Measurements from ENCODE around the gene VSIG10.
"Not testable (repeated sequence)": the region's sequence is repeated elsewhere in the genome, so short reads cannot be mapped to it uniquely, and the experiment has no call there.

The VSIG10 gene

GRCh38 chr12:118136559-118137003, 32.8 kb upstream of the VSIG10 start:
- peak overlapping the region; percentile 79 for H3K27ac ChIP-seq (ENCODE audit: low read depth, low read length)
- peaks cover 1 to 49% (median 32%) of the 10 kb centered on the region in 5 donors for H3K4me1 ChIP-seq (ENCODE audit: control insufficient read depth in 5 of 5, insufficient read depth in 5 of 5, low read length in 5 of 5)
- H3K27me3 ChIP-seq (ENCODE audit: control insufficient read depth in 5 of 5, insufficient read depth in 4 of 5, low read length in 5 of 5): no peaks in the 10 kb centered on the region
- peaks cover 6 to 36% (median 23%) of the 10 kb centered on the region in 5 donors for H3K36me3 ChIP-seq (ENCODE audit: control insufficient read depth in 5 of 5, insufficient read depth in 5 of 5, low read length in 5 of 5)
- H3K9me3 ChIP-seq (ENCODE audit: control insufficient read depth in 5 of 5, low read length in 5 of 5): no peaks in the 10 kb centered on the region
- H3K4me3 ChIP-seq (ENCODE audit: low read depth in 1 of 5, low read length in 5 of 5): peak overlapping the region; percentile 79 to 94 (median 89)
- peak overlapping the region; percentile 84 to 98 (median 95) for H3K9ac ChIP-seq (ENCODE audit: low read length in 5 of 5)

- H3K4me3 ChIP-seq (ENCODE audit: low read depth in 1 of 5, low read length in 5 of 5): peak within 1 kb of the TSS; percentile 79 to 94 (median 89)
- H3K9ac ChIP-seq (ENCODE audit: low read length in 5 of 5): peak within 1 kb of the TSS; percentile 84 to 98 (median 95)
- H3K36me3 ChIP-seq (ENCODE audit: control insufficient read depth in 5 of 5, insufficient read depth in 5 of 5, low read length in 5 of 5): peaks cover 6 to 30% (median 19%) of the 10 kb centered on the region in 5 donors
- H3K4me1 ChIP-seq (ENCODE audit: control insufficient read depth in 5 of 5, insufficient read depth in 5 of 5, low read length in 5 of 5): peaks cover 1 to 49% (median 32%) of the 10 kb centered on the region in 5 donors
- H3K27ac ChIP-seq (ENCODE audit: low read depth, low read length): peak within 1 kb of the TSS; percentile 79
- no peaks in the 10 kb centered on the region for H3K9me3 ChIP-seq (ENCODE audit: control insufficient read depth in 5 of 5, low read length in 5 of 5)
- H3K27me3 ChIP-seq (ENCODE audit: control insufficient read depth in 5 of 5, insufficient read depth in 4 of 5, low read length in 5 of 5): no peaks in the 10 kb centered on the region
These were observed 32.2 kb upstream of the VSIG10 start, which contains the start of gene PEBP1 for GRCh38 chr12:118135788-118136558. TSS of gene PEBP1 (plus strand) at chr12:118136124. CDS start at chr12:118136210, 86 bp downstream.

GRCh38 chr12:118129436-118129835, 25.6 kb upstream of the VSIG10 start:
- not testable (repeated sequence) for H3K27ac ChIP-seq (ENCODE audit: low read depth, low read length); H3K9me3 ChIP-seq (ENCODE audit: control insufficient read depth in 5 of 5, low read length in 5 of 5); H3K27me3 ChIP-seq (ENCODE audit: control insufficient read depth in 5 of 5, insufficient read depth in 4 of 5, low read length in 5 of 5); H3K36me3 ChIP-seq (ENCODE audit: control insufficient read depth in 5 of 5, insufficient read depth in 5 of 5, low read length in 5 of 5); H3K4me3 ChIP-seq (ENCODE audit: low read depth in 1 of 5, low read length in 5 of 5); H3K9ac ChIP-seq (ENCODE audit: low read length in 5 of 5)
- H3K4me1 ChIP-seq (ENCODE audit: control insufficient read depth in 5 of 5, insufficient read depth in 5 of 5, low read length in 5 of 5): peaks cover 0 to 11% (median 6%) of the 10 kb centered on the region in 5 donors

GRCh38 chr12:118127867-118128266, 24.1 kb upstream of the VSIG10 start:
- Histone ChIP-seq H3K36me3 (ENCODE audit: control insufficient read depth in 5 of 5, insufficient read depth in 5 of 5, low read length in 5 of 5) (no peaks in the 10 kb centered on the region), H3K9ac (ENCODE audit: low read length in 5 of 5) (no peak overlapping the region), H3K4me3 (ENCODE audit: low read depth in 1 of 5, low read length in 5 of 5) (no peak overlapping the region), H3K4me1 (ENCODE audit: control insufficient read depth in 5 of 5, insufficient read depth in 5 of 5, low read length in 5 of 5) (peaks cover 0 to 11% (median 6%) of the 10 kb centered on the region in 5 donors), H3K27ac (ENCODE audit: low read depth, low read length) (no peak overlapping the region), H3K27me3 (ENCODE audit: control insufficient read depth in 5 of 5, insufficient read depth in 4 of 5, low read length in 5 of 5) (no peaks in the 10 kb centered on the region), H3K9me3 (ENCODE audit: control insufficient read depth in 5 of 5, low read length in 5 of 5) (no peaks in the 10 kb centered on the region)

- no peaks in the 10 kb centered on the region for H3K27me3 ChIP-seq (ENCODE audit: control insufficient read depth in 5 of 5, insufficient read depth in 4 of 5, low read length in 5 of 5)
- peaks cover 0 to under 1% (median 0%) of the 10 kb centered on the region in 5 donors for H3K4me1 ChIP-seq (ENCODE audit: control insufficient read depth in 5 of 5, insufficient read depth in 5 of 5, low read length in 5 of 5)
- no peaks in the 10 kb centered on the region for H3K36me3 ChIP-seq (ENCODE audit: control insufficient read depth in 5 of 5, insufficient read depth in 5 of 5, low read length in 5 of 5)
- no peak overlapping the region for H3K9ac ChIP-seq (ENCODE audit: low read length in 5 of 5)
- no peak overlapping the region for H3K27ac ChIP-seq (ENCODE audit: low read depth, low read length)
- H3K4me3 ChIP-seq (ENCODE audit: low read depth in 1 of 5, low read length in 5 of 5): no peak overlapping the region
- no peaks in the 10 kb centered on the region for H3K9me3 ChIP-seq (ENCODE audit: control insufficient read depth in 5 of 5, low read length in 5 of 5)
These were observed 22.4 kb upstream of the VSIG10 start for GRCh38 chr12:118126119-118126757.

- Histone ChIP-seq H3K4me1 (ENCODE audit: control insufficient read depth in 5 of 5, insufficient read depth in 5 of 5, low read length in 5 of 5) (peaks cover 0 to 3% (median 3%) of the 10 kb centered on the region in 5 donors), H3K4me3 (ENCODE audit: low read depth in 1 of 5, low read length in 5 of 5) (no peak overlapping the region), H3K27ac (ENCODE audit: low read depth, low read length) (no peak overlapping the region), H3K9ac (ENCODE audit: low read length in 5 of 5) (no peak overlapping the region), H3K36me3 (ENCODE audit: control insufficient read depth in 5 of 5, insufficient read depth in 5 of 5, low read length in 5 of 5) (no peaks in the 10 kb centered on the region), H3K27me3 (ENCODE audit: control insufficient read depth in 5 of 5, insufficient read depth in 4 of 5, low read length in 5 of 5) (no peaks in the 10 kb centered on the region), H3K9me3 (ENCODE audit: control insufficient read depth in 5 of 5, low read length in 5 of 5) (no peaks in the 10 kb centered on the region)
These were observed 21.9 kb upstream of the VSIG10 start for GRCh38 chr12:118125743-118126118.

- Histone ChIP-seq H3K27me3 (ENCODE audit: control insufficient read depth in 5 of 5, insufficient read depth in 4 of 5, low read length in 5 of 5) (no peaks in the 10 kb centered on the region), H3K4me3 (ENCODE audit: low read depth in 1 of 5, low read length in 5 of 5) (no peak overlapping the region), H3K27ac (ENCODE audit: low read depth, low read length) (no peak overlapping the region), H3K9ac (ENCODE audit: low read length in 5 of 5) (no peak overlapping the region), H3K36me3 (ENCODE audit: control insufficient read depth in 5 of 5, insufficient read depth in 5 of 5, low read length in 5 of 5) (no peaks in the 10 kb centered on the region), H3K4me1 (ENCODE audit: control insufficient read depth in 5 of 5, insufficient read depth in 5 of 5, low read length in 5 of 5) (peaks cover 0 to 6% (median 3%) of the 10 kb centered on the region in 5 donors), H3K9me3 (ENCODE audit: control insufficient read depth in 5 of 5, low read length in 5 of 5) (no peaks in the 10 kb centered on the region)
These were observed 20.6 kb upstream of the VSIG10 start for GRCh38 chr12:118124333-118124874.

- no peak overlapping the region for H3K27ac ChIP-seq (ENCODE audit: low read depth, low read length)
- no peak overlapping the region for H3K9ac ChIP-seq (ENCODE audit: low read length in 5 of 5)
These were observed 18.5 kb upstream of the VSIG10 start for GRCh38 chr12:118122264-118122663.

GRCh38 chr12:118120579-118121363, 17.0 kb upstream of the VSIG10 start:
- Histone ChIP-seq H3K9ac (ENCODE audit: low read length in 5 of 5) (no peak overlapping the region), H3K27ac (ENCODE audit: low read depth, low read length) (no peak overlapping the region), H3K4me1 (ENCODE audit: control insufficient read depth in 5 of 5, insufficient read depth in 5 of 5, low read length in 5 of 5) (peaks cover 0 to 6% (median 3%) of the 10 kb centered on the region in 5 donors), H3K9me3 (ENCODE audit: control insufficient read depth in 5 of 5, low read length in 5 of 5) (no peaks in the 10 kb centered on the region), H3K36me3 (ENCODE audit: control insufficient read depth in 5 of 5, insufficient read depth in 5 of 5, low read length in 5 of 5) (peaks cover 0 to 4% (median 0%) of the 10 kb centered on the region in 5 donors), H3K27me3 (ENCODE audit: control insufficient read depth in 5 of 5, insufficient read depth in 4 of 5, low read length in 5 of 5) (no peaks in the 10 kb centered on the region), H3K4me3 (ENCODE audit: low read depth in 1 of 5, low read length in 5 of 5) (no peak overlapping the region)

More at GRCh38 chr12:118122264-118122663, 18.5 kb upstream of the VSIG10 start:
- Histone ChIP-seq H3K9me3 (ENCODE audit: control insufficient read depth in 5 of 5, low read length in 5 of 5) (no peaks in the 10 kb centered on the region), H3K36me3 (ENCODE audit: control insufficient read depth in 5 of 5, insufficient read depth in 5 of 5, low read length in 5 of 5) (no peaks in the 10 kb centered on the region), H3K27me3 (ENCODE audit: control insufficient read depth in 5 of 5, insufficient read depth in 4 of 5, low read length in 5 of 5) (no peaks in the 10 kb centered on the region), H3K4me1 (ENCODE audit: control insufficient read depth in 5 of 5, insufficient read depth in 5 of 5, low read length in 5 of 5) (peaks cover 0 to 6% (median 3%) of the 10 kb centered on the region in 5 donors), H3K4me3 (ENCODE audit: low read depth in 1 of 5, low read length in 5 of 5) (no peak overlapping the region)
